Activated CD4-positive, CD25-positive, alpha-beta regulatory T cell treated with anti-CD3 and anti-CD28 coated beads, Interleukin-2, amount 50 U/mL, for 16 hours (primary cell): ENCODE measurements around the gene EMP2.
"Not testable (repeated sequence)": the region's sequence is repeated elsewhere in the genome, so short reads cannot be mapped to it uniquely, and the experiment has no call there.

Experiments
- DNase-seq: peaks from one replicate; pipeline ENCODE4 v3.0.0-alpha.2; 2020; ENCODE audit warnings: low read depth, low spot score

Gene EMP2

GRCh38 chr16:10578474-10579316, 1.7 kb downstream of the EMP2 start:
- DNase-seq: no peak

- no peak for DNase-seq
These were observed 2.8 kb downstream of the EMP2 start for GRCh38 chr16:10577305-10578202.

- no peak for DNase-seq
These were observed 3.8 kb downstream of the EMP2 start for GRCh38 chr16:10576390-10577304.

- DNase-seq: no peak
These were observed 4.8 kb downstream of the EMP2 start for GRCh38 chr16:10575506-10576130.

- no peak for DNase-seq
These were observed 7.8 kb downstream of the EMP2 start for GRCh38 chr16:10572611-10573010.

GRCh38 chr16:10571354-10571753, 9.0 kb downstream of the EMP2 start:
- no peak for DNase-seq

GRCh38 chr16:10569621-10570020, 10.8 kb downstream of the EMP2 start:
- no peak for DNase-seq

GRCh38 chr16:10566613-10567012, 13.8 kb downstream of the EMP2 start:
- DNase-seq: no peak

GRCh38 chr16:10565167-10565566, 15.2 kb downstream of the EMP2 start:
- no peak for DNase-seq

- no peak for DNase-seq
These were observed 15.8 kb downstream of the EMP2 start for GRCh38 chr16:10564591-10564990.

GRCh38 chr16:10562361-10562899, 18.0 kb downstream of the EMP2 start:
- no peak for DNase-seq

GRCh38 chr16:10561425-10561824, 19.0 kb downstream of the EMP2 start:
- DNase-seq: no peak

- DNase-seq: no peak
These were observed 19.4 kb downstream of the EMP2 start for GRCh38 chr16:10561001-10561400.

- DNase-seq: not testable (repeated sequence)
These were observed 20.6 kb downstream of the EMP2 start for GRCh38 chr16:10559792-10560191.

GRCh38 chr16:10558746-10559641, 21.4 kb downstream of the EMP2 start:
- DNase-seq: no peak

- no peak for DNase-seq
These were observed 22.1 kb downstream of the EMP2 start for GRCh38 chr16:10558305-10558704.

GRCh38 chr16:10557750-10558149, 22.6 kb downstream of the EMP2 start:
- DNase-seq: no peak

GRCh38 chr16:10556236-10556635, 24.2 kb downstream of the EMP2 start:
- DNase-seq: no peak

GRCh38 chr16:10554569-10554968, 25.8 kb downstream of the EMP2 start:
- no peak for DNase-seq

GRCh38 chr16:10552998-10553491, 27.4 kb downstream of the EMP2 start:
- peak; percentile 8 for DNase-seq
